Uterus (tissue), 2 donors: ENCODE measurements around the gene HIC1.

Source experiments
- CTCF ChIP-seq, 4 experiments: fragments of 200-600 bp in 2 of 4; fragments of 450-650 bp in 2 of 4; sonication (generic) in 2 of 4; IDR thresholded peaks; one replicate each; pipeline ENCODE4 v1.5.1; 2016 to 2019; ENCODE audit warnings: antibody characterized with exemption in 4 of 4, mild to moderate bottlenecking in 2 of 4, moderate library complexity in 1 of 4
- POLR2A ChIP-seq, 2 donors: fragments of 450-650 bp; IDR thresholded peaks; one replicate each; pipeline ENCODE4 v1.6.1; 2016; ENCODE audit warnings: antibody characterized with exemption in 2 of 2, mild to moderate bottlenecking in 1 of 2, moderate library complexity in 1 of 2

- TF ChIP-seq CTCF (IDR thresholded peaks at IDR 0.05) (peak in 2 of 4 experiments; percentile 19 to 21), POLR2A (IDR thresholded peaks at IDR 0.05) (no peak)
Measured at GRCh38 chr17:2030779-2031163, 24.1 kb upstream of the HIC1 start.
